ENCODE results near the gene APIP. TPM values are rescaled to one million over a fixed set of nuclear protein-coding genes. Genes with fewer than 3 reads are reported as not detected.

APIP gene
- total RNA-seq, 1 donor from 2014 or later, result 13.0 TPM

GRCh38 chr11:34859496-34859895 lies 56.7 kb downstream of the APIP start:
- DNase-seq (ENCODE audit: low spot score), result no peak
- Mint-ChIP-seq H3K36me3 (ENCODE audit: low read depth, unreplicated experiment) (peaks cover 4% of the 10 kb centered on the region), H3K4me3 (ENCODE audit: unreplicated experiment) (no peak overlapping the region), H3K9me3 (ENCODE audit: unreplicated experiment) (no peaks in the 10 kb centered on the region), H3K4me1 (ENCODE audit: unreplicated experiment) (peaks cover 6% of the 10 kb centered on the region), H3K27me3 (ENCODE audit: unreplicated experiment) (no peaks in the 10 kb centered on the region), H3K27ac (ENCODE audit: unreplicated experiment) (no peak overlapping the region)
- TF ChIP-seq CTCF (IDR thresholded peaks at IDR 0.05; ENCODE audit: unreplicated experiment), result no peak

GRCh38 chr11:34857463-34857862 lies 58.7 kb downstream of the APIP start:
- H3K36me3 Mint-ChIP-seq (ENCODE audit: low read depth, unreplicated experiment), result peaks cover 1% of the 10 kb centered on the region
- H3K4me1 Mint-ChIP-seq (ENCODE audit: unreplicated experiment), result no peaks in the 10 kb centered on the region
- H3K27ac Mint-ChIP-seq (ENCODE audit: unreplicated experiment), result no peak overlapping the region
- H3K4me3 Mint-ChIP-seq (ENCODE audit: unreplicated experiment), result no peak overlapping the region
- TF ChIP-seq CTCF (IDR thresholded peaks at IDR 0.05; ENCODE audit: unreplicated experiment), result no peak
- no peaks in the 10 kb centered on the region for H3K27me3 Mint-ChIP-seq (ENCODE audit: unreplicated experiment)
- no peaks in the 10 kb centered on the region for H3K9me3 Mint-ChIP-seq (ENCODE audit: unreplicated experiment)
- no peak for DNase-seq (ENCODE audit: low spot score)

DNA sequence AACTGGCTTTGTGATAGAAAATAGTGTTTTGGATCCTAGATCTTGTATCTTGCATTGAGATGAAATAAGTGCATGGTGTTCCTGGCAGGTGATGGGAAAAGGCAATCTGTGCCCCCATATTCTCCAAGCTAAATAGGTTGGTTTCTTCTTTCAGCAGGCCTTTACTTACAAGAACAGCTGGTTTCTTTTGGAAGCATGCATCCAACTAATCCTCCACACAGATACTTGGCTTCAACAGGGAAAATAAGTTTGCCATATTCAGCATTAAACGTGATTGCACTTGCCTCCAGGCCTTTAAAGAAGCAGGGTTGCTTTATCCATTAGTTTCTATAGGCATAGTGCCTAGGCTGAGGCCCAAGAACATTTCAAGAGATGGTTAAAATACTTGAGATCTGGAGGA lies 59.9 kb downstream of the APIP start:
- DNase-seq (ENCODE audit: low spot score), result no peak
- Mint-ChIP-seq H3K4me1 (ENCODE audit: unreplicated experiment) (no peaks in the 10 kb centered on the region), H3K4me3 (ENCODE audit: unreplicated experiment) (no peak overlapping the region), H3K27ac (ENCODE audit: unreplicated experiment) (no peak overlapping the region), H3K36me3 (ENCODE audit: low read depth, unreplicated experiment) (peaks cover 3% of the 10 kb centered on the region), H3K27me3 (ENCODE audit: unreplicated experiment) (no peaks in the 10 kb centered on the region), H3K9me3 (ENCODE audit: unreplicated experiment) (no peaks in the 10 kb centered on the region)
- TF ChIP-seq CTCF (IDR thresholded peaks at IDR 0.05; ENCODE audit: unreplicated experiment), result no peak

DNA sequence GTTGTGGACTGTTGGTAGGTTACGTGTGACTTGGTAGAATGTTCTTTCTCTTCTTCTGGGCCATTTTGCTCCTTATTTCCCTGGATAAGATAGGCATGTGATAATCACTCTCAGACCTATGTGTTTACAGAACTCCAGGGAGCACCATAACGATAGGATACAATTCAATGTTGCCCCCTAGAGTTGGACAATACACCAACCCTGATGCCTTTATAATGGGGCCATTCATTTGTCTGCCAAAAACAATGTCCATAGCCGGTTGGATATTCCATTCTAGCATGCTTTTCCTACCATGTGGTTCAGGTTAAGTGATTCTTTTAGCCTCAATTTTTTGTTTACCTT lies 60.5 kb downstream of the APIP start:
- Mint-ChIP-seq H3K4me3 (ENCODE audit: unreplicated experiment) (no peak overlapping the region), H3K27me3 (ENCODE audit: unreplicated experiment) (no peaks in the 10 kb centered on the region)
- DNase-seq (ENCODE audit: low spot score), result no peak

More for the DNA sequence above, 60.5 kb downstream of the APIP start:
- H3K36me3 Mint-ChIP-seq (ENCODE audit: low read depth, unreplicated experiment), result peaks cover 3% of the 10 kb centered on the region
- no peak overlapping the region for H3K27ac Mint-ChIP-seq (ENCODE audit: unreplicated experiment)
- H3K4me1 Mint-ChIP-seq (ENCODE audit: unreplicated experiment), result no peaks in the 10 kb centered on the region
- no peak for TF ChIP-seq CTCF (IDR thresholded peaks at IDR 0.05; ENCODE audit: unreplicated experiment)
- H3K9me3 Mint-ChIP-seq (ENCODE audit: unreplicated experiment), result no peaks in the 10 kb centered on the region

All from endothelial cell (in vitro differentiated cells).